Ishikawa (cell line): Measurements from ENCODE around the gene PCDH9.

Source experiments
- FOXM1 ChIP-seq: IDR thresholded peaks from 2 replicates; pipeline ENCODE4 v1.6.1; 2012; ENCODE audit warnings: low read depth, borderline replicate concordance
- MAX ChIP-seq: IDR thresholded peaks from 2 replicates; pipeline ENCODE4 v1.6.1; 2012
- NFIC ChIP-seq: IDR thresholded peaks from 2 replicates; pipeline ENCODE4 v1.6.1; 2012
- RAD21 ChIP-seq: IDR thresholded peaks from 2 replicates; pipeline ENCODE4 v1.6.1; 2012; ENCODE audit warnings: low read depth
- REST ChIP-seq: IDR thresholded peaks from 2 replicates; pipeline ENCODE4 v1.6.1; 2012; ENCODE audit warnings: low read depth, mild to moderate bottlenecking
- TAF1 ChIP-seq: IDR thresholded peaks from 2 replicates; pipeline ENCODE4 v1.6.1; 2012; ENCODE audit warnings: low read depth, mild to moderate bottlenecking
- TEAD4 ChIP-seq: IDR thresholded peaks from 2 replicates; pipeline ENCODE4 v1.6.1; 2012
- YY1 ChIP-seq: IDR thresholded peaks from 2 replicates; pipeline ENCODE4 v1.6.1; 2012; ENCODE audit warnings: low read depth

DNA sequence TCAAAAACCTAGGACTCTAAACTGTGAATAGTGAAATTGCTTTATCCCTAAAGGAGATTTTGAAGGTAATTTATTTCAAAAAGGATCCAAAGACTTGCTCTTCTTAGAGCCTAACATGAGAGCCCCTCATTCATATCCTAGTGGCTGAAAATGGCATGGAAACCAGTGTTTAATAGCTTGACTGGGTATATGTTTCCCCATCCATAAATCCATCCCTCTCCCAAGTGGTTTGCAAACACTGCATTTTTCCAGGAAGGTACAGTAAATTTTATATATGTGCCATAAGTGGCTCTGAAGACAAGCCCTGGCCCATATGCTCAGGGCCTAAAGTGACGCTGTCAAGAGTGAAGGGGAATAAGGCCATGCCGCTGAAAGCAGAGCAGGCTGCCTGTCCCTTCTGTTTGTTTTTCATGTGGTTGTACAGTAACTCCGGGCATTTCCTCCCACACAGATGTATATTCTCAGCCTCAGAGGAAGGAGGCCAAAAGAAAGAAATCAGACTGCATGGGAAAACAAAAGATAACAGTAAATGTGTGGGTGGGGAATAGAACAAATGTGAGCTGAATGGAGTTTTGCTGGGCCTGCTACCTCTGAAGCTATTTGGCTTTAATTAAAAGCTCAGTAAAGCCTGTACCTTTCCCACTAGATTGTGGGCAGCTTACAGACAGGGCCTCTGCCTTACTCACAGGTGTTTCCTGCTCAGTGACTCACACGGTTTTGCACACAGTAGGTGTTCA is 181.9 kb downstream of the PCDH9 start:
- TF ChIP-seq RAD21 (no peak), TEAD4 (no peak), MAX (no peak), REST (no peak), YY1 (no peak), TAF1 (no peak), NFIC (no peak), FOXM1 (no peak)
